Embryonic facial prominence (tissue), 1 donor: ENCODE results near the gene SMYD1.

Source experiments
- DNase-seq: peaks from one replicate; pipeline ENCODE4 v3.0.0-alpha.2; 2016; ENCODE audit errors: extremely low spot score

SMYD1 gene

GRCh38 chr2:88122141-88122884 lies 54.7 kb downstream of the SMYD1 start:
- DNase-seq = no peak

GRCh38 chr2:88123164-88123974 lies 55.7 kb downstream of the SMYD1 start:
- DNase-seq = no peak

GRCh38 chr2:88123975-88124917 lies 56.6 kb downstream of the SMYD1 start:
- no peak for DNase-seq

GRCh38 chr2:88125344-88125923 lies 57.8 kb downstream of the SMYD1 start:
- no peak for DNase-seq

GRCh38 chr2:88125924-88126771 lies 58.5 kb downstream of the SMYD1 start:
- DNase-seq = no peak

GRCh38 chr2:88126772-88127637 lies 59.4 kb downstream of the SMYD1 start:
- DNase-seq = no peak

GRCh38 chr2:88127638-88127887 lies 59.9 kb downstream of the SMYD1 start:
- no peak for DNase-seq

- DNase-seq = no peak
These were observed 60.4 kb downstream of the SMYD1 start, which contains the start of gene FABP1 for GRCh38 chr2:88127888-88128653. Gene FABP1 (minus strand): TSS chr2:88128062. CDS start chr2:88128017, 45 bp downstream.

GRCh38 chr2:88128654-88129312 lies 61.2 kb downstream of the SMYD1 start:
- DNase-seq = no peak

- no peak for DNase-seq
These were observed 61.8 kb downstream of the SMYD1 start for GRCh38 chr2:88129313-88129959.

GRCh38 chr2:88131201-88131998 lies 63.8 kb downstream of the SMYD1 start:
- DNase-seq = no peak

GRCh38 chr2:88131999-88132368 lies 64.4 kb downstream of the SMYD1 start:
- no peak for DNase-seq

GRCh38 chr2:88133875-88134274 lies 66.2 kb downstream of the SMYD1 start:
- DNase-seq = no peak

GRCh38 chr2:88136817-88137216 lies 69.2 kb downstream of the SMYD1 start:
- DNase-seq = no peak

- no peak for DNase-seq
These were observed 70.2 kb downstream of the SMYD1 start for GRCh38 chr2:88137833-88138232.

GRCh38 chr2:88139203-88139702 lies 71.6 kb downstream of the SMYD1 start:
- DNase-seq = no peak

- no peak for DNase-seq
These were observed 72.2 kb downstream of the SMYD1 start for GRCh38 chr2:88139804-88140203.
